Activated CD4-positive, alpha-beta T cell treated with anti-CD3 and anti-CD28 coated beads, Interleukin-10, Interleukin-2, amounts not matched to agents 100 ng/mL and 50 ng/mL, durations not matched to agents 16 hours and 8 hours (primary cell): ENCODE measurements around the gene FSD1L.
"Not testable (repeated sequence)": the region's sequence is repeated elsewhere in the genome, so short reads cannot be mapped to it uniquely, and the experiment has no call there.

Experiments used
- DNase-seq: peaks from one replicate; pipeline ENCODE4 v3.0.0-alpha.2; 2020

FSD1L gene

DNA sequence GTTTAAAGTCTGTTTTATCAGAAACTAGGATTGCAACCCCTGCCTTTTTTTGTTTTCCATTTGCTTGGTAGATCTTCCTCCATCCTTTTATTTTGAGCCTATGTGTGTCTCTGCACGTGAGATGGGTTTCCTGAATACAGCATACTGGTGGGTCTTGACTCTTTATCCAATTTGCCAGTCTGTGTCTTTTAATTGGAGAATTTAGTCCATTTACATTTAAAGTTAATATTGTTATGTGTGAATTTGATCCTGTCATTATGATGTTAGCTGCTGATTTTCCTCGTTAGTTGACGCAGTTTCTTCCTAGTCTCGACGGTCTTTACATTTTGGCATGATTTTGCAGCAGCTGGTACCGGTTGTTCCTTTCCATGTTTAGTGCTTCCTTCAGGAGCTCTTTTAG, 132.1 kb downstream of the FSD1L start:
- not testable (repeated sequence) for DNase-seq

DNA sequence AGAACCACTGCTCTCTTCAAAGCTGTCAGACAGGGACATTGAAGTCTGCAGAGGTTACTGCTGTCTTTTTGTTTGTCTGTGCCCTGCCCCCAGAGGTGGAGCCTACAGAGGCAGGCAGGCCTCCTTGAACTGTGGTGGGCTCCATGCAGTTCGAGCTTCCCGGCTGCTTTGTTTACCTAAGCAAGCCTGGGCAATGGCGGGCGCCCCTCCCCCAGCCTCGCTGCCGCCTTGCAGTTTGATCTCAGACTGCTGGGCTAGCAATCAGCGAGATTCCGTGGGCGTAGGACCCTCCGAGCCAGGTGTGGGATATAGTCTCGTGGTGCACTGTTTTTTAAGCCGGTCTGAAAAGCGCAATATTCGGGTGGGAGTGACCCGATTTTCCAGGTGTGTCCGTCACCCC, 133.7 kb downstream of the FSD1L start:
- DNase-seq, result not testable (repeated sequence)

DNA sequence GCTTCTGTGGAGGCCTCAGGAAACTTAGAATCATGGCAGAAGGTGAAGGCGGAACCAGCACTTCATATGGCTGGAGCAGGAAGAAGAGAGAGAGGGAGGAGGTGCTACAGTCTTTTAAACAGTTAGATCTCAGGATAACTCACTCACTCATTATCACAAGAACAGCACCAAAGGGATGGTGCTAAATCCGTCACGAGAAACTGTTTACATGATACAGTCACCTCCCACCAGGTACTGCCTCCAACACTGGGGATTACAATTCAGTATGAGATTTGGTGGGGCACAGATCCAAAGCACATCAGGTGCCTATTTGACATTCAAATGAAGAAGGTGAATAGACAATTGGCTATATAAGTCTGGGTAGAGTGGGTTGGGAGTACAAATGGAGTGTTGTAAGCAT, 145.3 kb downstream of the FSD1L start:
- DNase-seq, result no peak
